ENCODE results near the gene TSN. TPM values are rescaled to one million over a fixed set of nuclear protein-coding genes. Genes with fewer than 3 reads are reported as not detected.
"Not testable (repeated sequence)": the region's sequence is repeated elsewhere in the genome, so short reads cannot be mapped to it uniquely, and the experiment has no call there.

TSN gene
- total and polyA plus RNA-seq, 7 donors: 15.6 to 51.5 (median 36.0) TPM

GRCh38 chr2:121731366-121731765, 24.1 kb upstream of the TSN start:
- DNase-seq: no peak
- 81 to 85% methylated on average over 6 of the region's 6 CpGs for WGBS, 2 donors
- Histone ChIP-seq H3K4me1 (peaks cover 0 to 13% (median 11%) of the 10 kb centered on the region in 4 donors), H3K36me3 (peaks cover 20 to 84% (median 55%) of the 10 kb centered on the region in 4 donors), H3K27ac (no peak overlapping the region), H3K4me3 (no peak overlapping the region), H3K27me3 (no peaks in the 10 kb centered on the region), H3K9me3 (no peaks in the 10 kb centered on the region)
- TF ChIP-seq EP300 (IDR thresholded peaks at IDR 0.05) (no peak), CTCF (IDR thresholded peaks at IDR 0.05) (no peak), POLR2A (IDR thresholded peaks at IDR 0.05) (no peak), POLR2AphosphoS5 (IDR thresholded peaks at IDR 0.05) (no peak)
- intact Hi-C loops (cut with DNase I): no loop called here

GRCh38 chr2:121734544-121734943, 20.9 kb upstream of the TSN start:
- H3K27me3 ChIP-seq; H3K9me3 ChIP-seq; H3K27ac ChIP-seq; DNase-seq; H3K4me3 ChIP-seq; intact Hi-C loops (cut with DNase I): not testable (repeated sequence)
- WGBS, 2 donors: 94 to 96% methylated on average over 11 of the region's 11 CpGs
- Histone ChIP-seq H3K36me3 (peaks cover 13 to 53% (median 30%) of the 10 kb centered on the region in 4 donors), H3K4me1 (peaks cover 0 to 18% (median 13%) of the 10 kb centered on the region in 4 donors)

- no peaks in the 10 kb centered on the region for H3K9me3 ChIP-seq
- TF ChIP-seq POLR2AphosphoS5 (IDR thresholded peaks at IDR 0.05) (no peak), EP300 (IDR thresholded peaks at IDR 0.05) (no peak), CTCF (IDR thresholded peaks at IDR 0.05) (no peak), POLR2A (IDR thresholded peaks at IDR 0.05) (no peak)
- intact Hi-C loops (cut with DNase I): loop anchor here (1.0 to 2.0 kb wide), 3 partner anchors 20 to 205 kb away; partner anchors contain the start of genes CLASP1, RNU4ATAC and TSN
- H3K4me3 ChIP-seq: peak overlapping the region; percentile 77 to 98 (median 91)
- 9 to 23% methylated on average over 10 of the region's 10 CpGs for WGBS, 2 donors
- H3K27me3 ChIP-seq: no peaks in the 10 kb centered on the region
- peaks cover 7 to 42% (median 19%) of the 10 kb centered on the region in 4 donors for H3K36me3 ChIP-seq
- peak overlapping the region; percentile 82 to 91 (median 86) for H3K27ac ChIP-seq
- peaks cover 0 to 18% (median 13%) of the 10 kb centered on the region in 4 donors for H3K4me1 ChIP-seq
- DNase-seq: no peak
These were observed 19.9 kb upstream of the TSN start for GRCh38 chr2:121735518-121736074.

GRCh38 chr2:121736140-121736461, 19.4 kb upstream of the TSN start:
- DNase-seq: no peak
- intact Hi-C loops (cut with DNase I): loop anchor here (1.0 to 2.0 kb wide), 3 partner anchors 19 to 205 kb away; partner anchors contain the start of genes CLASP1, RNU4ATAC and TSN
- no peaks in the 10 kb centered on the region for H3K27me3 ChIP-seq
- peak overlapping the region; percentile 77 to 98 (median 91) for H3K4me3 ChIP-seq
- peaks cover 7 to 37% (median 16%) of the 10 kb centered on the region in 4 donors for H3K36me3 ChIP-seq
- TF ChIP-seq CTCF (IDR thresholded peaks at IDR 0.05) (no peak), EP300 (IDR thresholded peaks at IDR 0.05) (no peak), POLR2AphosphoS5 (IDR thresholded peaks at IDR 0.05) (no peak), POLR2A (IDR thresholded peaks at IDR 0.05) (no peak)
- H3K4me1 ChIP-seq: peaks cover 0 to 18% (median 13%) of the 10 kb centered on the region in 4 donors
- 0% methylated on average over 8 of the region's 8 CpGs for WGBS, 2 donors
- H3K9me3 ChIP-seq: no peaks in the 10 kb centered on the region
- peak overlapping the region; percentile 82 to 91 (median 86) for H3K27ac ChIP-seq

- H3K4me3 ChIP-seq: peak within 1 kb of the TSS; percentile 77 to 98 (median 91)
These were observed 18.8 kb upstream of the TSN start, which contains the start of gene NIFK for GRCh38 chr2:121736462-121737336. Gene NIFK (minus strand): TSS chr2:121736875. CDS start chr2:121736850, 25 bp downstream.

More at GRCh38 chr2:121736462-121737336, 18.8 kb upstream of the TSN start, which contains the start of gene NIFK:
- Histone ChIP-seq H3K9me3 (no peaks in the 10 kb centered on the region), H3K36me3 (peaks cover 3 to 31% (median 10%) of the 10 kb centered on the region in 4 donors), H3K4me1 (peaks cover 0 to 18% (median 13%) of the 10 kb centered on the region in 4 donors), H3K27ac (peak within 1 kb of the TSS; percentile 82 to 91 (median 86)), H3K27me3 (no peaks in the 10 kb centered on the region)
- WGBS, 2 donors: 1% methylated on average over 93 of the region's 93 CpGs
- intact Hi-C loops (cut with DNase I): loop anchor here (1.0 to 2.0 kb wide), 3 partner anchors 19 to 206 kb away; partner anchors contain the start of genes CLASP1, RNU4ATAC and TSN
- peak; percentile 99 for DNase-seq
- TF ChIP-seq POLR2A (IDR thresholded peaks at IDR 0.05): peak; percentile 21 to 37
- TF ChIP-seq EP300 (IDR thresholded peaks at IDR 0.05): no peak
- no peak for TF ChIP-seq CTCF (IDR thresholded peaks at IDR 0.05)
- TF ChIP-seq POLR2AphosphoS5 (IDR thresholded peaks at IDR 0.05): peak; percentile 62 to 82 (median 78)
